HuH-7 (cell line): ENCODE results near the gene RGPD4.
"Not testable (repeated sequence)": the region's sequence is repeated elsewhere in the genome, so short reads cannot be mapped to it uniquely, and the experiment has no call there.

Experiments
- DNase-seq: peaks from one replicate; pipeline ENCODE4 v3.0.0; 2011; ENCODE audit warnings: low spot score

Gene RGPD4

DNA sequence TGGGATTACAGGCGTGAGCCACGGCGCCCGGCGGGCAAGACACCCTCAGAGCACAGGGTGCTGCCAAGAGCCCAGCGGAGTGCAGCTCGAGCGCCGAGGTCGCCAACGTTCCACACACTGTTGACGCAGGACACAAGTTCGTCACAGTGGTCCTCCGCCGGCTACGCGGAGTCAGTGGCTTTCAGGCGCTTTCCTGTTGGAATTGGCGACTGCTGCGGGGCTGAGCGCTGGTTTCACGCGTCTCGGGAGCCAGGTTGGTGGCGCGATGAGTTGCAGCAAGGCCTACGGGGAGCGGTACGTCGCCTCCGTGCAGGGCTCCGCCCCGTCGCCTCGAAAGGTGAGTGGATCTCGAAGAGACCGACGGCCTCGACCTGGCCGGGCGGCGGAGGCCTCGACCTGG, at the start of gene RGPD4:
TSS of gene RGPD4 (plus strand) at position 144 of the 400 bp plus-strand sequence. CDS start at position 266, 122 bp downstream.
- DNase-seq, result not testable (repeated sequence)

- DNase-seq, result no peak
Observed at GRCh38 chr2:107777974-107778373, 48.7 kb upstream of the RGPD4 start.

DNA sequence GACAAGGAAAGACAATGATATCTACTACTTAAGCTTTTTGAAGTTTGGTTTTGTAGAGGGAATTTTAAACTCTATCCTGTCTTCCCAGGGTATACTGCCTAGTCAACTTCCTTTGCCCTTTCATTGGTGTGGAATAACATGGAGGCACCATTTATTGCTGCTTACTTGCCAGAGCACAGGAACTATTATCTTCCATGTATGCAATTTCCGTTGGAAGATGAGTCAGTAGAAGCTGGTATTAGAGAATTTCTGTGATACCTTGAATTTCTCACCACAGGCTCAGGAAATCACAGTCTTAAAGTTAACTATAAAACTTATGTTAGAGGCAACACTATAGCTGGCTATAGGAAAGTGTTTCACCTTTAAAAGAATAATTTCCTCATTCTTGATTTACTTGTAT, 40.9 kb upstream of the RGPD4 start:
- no peak for DNase-seq

GRCh38 chr2:107790837-107791236, 35.9 kb upstream of the RGPD4 start:
- no peak for DNase-seq

DNA sequence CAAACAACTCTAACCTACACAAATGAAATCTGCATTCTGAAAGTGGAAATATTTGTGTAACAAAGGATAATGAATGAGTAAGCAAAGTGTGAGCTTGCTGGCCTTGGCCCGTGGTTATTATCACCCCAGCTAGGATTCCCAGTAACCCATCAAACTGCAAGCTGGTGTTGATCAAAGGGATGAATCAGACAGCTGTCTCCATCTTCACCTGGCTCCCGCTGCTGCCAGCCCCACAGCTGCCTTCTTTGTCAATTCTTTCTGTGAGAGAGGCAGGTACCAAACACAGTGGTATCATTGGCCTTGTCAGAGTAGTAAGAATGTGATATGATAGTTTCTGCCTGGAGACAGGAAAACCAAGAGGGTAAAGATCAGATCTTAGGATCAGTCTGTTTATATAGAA, 25.2 kb upstream of the RGPD4 start:
- DNase-seq, result no peak

GRCh38 chr2:107804608-107805498, 21.8 kb upstream of the RGPD4 start:
- no peak for DNase-seq

DNA sequence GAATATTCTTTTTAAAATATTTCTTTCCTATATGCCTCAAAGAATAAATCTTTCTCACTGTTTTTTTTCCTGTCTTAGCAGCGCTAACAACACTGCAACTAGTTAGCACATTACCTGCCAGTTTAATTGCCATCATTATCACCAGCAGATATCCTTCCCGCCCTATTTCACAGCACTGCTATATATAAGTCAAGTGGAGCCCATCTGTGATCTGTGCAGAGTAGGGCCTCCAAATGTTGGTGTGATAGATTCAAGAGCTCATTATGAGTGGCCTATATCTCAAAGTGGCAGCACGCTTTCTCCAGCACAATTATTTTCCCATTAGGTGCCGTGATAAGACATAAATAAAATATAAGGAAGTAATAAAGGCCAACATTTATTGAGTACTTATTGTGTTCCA, 19.8 kb upstream of the RGPD4 start:
- no peak for DNase-seq

DNA sequence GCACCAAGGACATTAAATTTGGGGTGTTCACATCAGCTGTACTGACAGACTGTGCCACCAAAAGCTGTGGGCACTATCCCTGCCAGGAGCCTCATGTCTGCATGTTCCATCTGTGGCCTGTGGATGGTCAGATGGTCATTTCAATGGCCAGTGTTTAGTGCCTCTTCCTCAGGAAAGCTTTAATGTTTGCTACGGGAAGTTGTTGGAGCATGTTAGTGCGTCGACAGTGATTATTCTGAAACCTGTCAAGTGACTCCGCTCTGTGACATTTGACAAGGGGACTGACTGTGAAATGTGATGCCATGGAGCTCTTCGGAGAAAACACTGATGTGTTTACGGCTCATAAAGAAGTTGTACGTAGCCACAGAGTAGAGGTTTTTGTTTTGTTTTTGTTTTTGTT, 18.7 kb upstream of the RGPD4 start:
- no peak for DNase-seq

DNA sequence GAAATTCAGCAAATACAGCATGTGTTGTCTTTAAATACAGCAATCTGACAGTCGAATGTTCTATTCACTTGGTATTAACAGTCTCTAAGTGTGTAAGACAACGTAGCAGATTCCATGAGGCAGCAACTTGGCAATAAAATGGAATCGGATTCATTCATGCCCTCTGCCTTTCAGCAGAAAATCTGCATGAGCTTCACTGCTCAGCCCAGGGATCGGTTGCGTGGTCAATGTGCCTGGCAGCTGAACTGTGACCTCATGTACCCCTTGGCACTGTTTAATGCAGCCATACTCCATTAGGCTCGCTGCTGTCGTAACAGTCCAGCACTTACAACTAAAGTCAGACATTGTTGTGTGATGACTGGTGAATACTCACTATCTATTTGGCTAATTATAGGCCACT, 17.7 kb upstream of the RGPD4 start:
- DNase-seq, result no peak

DNA sequence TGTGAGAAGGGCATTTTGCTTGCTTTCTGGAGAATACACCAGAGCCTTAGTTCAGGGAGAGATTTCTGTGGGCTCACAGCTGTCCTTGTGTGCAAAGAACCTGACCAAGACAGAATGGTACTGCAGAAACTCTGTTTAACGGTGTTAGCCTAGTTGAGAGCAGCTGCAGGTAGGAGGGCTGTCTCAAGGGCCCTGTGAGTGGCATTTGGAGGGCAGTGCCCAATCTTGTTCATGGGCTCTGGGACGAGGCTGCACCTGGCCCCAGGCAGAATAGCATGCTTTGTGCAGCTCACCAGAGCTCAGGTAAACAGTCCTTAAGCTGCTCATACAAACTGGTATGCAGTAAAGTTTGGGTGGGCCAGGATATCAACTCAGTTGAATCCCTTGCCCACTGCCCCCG, 16.9 kb upstream of the RGPD4 start:
- DNase-seq, result no peak

DNA sequence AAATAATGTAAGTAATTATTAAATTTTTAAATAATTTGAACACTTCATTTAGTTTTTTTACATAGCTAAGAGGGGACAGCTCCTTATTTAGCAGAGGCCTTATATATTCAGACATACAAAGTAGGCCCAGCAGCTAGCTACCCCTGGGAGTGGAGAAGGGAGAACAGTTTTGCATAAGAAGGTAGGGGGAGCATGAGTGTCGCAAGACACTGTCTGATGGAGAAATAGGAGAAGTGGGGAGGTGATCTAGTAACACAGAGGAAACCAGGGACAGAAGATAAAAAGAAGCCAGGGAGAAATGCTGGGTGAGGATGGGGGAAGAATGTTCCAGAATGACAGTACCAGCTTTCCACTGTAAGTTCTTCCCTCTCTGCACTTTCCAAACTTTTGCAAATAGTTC, 16.0 kb upstream of the RGPD4 start:
- DNase-seq, result no peak

GRCh38 chr2:107811411-107811810, 15.3 kb upstream of the RGPD4 start:
- no peak for DNase-seq

- DNase-seq, result no peak
Observed at GRCh38 chr2:107812006-107812405, 14.7 kb upstream of the RGPD4 start.

DNA sequence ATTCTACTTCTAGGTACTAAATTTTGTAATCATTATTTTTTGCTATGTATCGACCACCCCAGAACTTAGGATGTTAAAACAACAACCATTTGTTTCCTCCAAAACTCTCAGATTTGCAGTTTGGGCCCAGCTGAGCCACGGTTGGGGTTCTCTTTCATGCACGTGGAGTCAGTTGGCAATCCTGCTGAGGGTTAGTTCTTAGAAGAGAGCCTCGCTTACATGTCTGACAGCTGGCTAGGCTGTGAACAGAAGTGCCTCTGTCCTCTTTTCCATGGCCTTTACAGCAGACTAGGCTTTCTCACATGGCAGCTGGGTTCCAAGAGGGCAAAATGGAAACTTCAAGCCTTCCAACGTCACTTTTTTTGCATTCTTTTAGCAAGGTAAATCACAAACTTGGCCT, 9.3 kb upstream of the RGPD4 start:
- DNase-seq, result no peak

GRCh38 chr2:107822302-107822701, 4.4 kb upstream of the RGPD4 start:
- DNase-seq, result peak; percentile 78

DNA sequence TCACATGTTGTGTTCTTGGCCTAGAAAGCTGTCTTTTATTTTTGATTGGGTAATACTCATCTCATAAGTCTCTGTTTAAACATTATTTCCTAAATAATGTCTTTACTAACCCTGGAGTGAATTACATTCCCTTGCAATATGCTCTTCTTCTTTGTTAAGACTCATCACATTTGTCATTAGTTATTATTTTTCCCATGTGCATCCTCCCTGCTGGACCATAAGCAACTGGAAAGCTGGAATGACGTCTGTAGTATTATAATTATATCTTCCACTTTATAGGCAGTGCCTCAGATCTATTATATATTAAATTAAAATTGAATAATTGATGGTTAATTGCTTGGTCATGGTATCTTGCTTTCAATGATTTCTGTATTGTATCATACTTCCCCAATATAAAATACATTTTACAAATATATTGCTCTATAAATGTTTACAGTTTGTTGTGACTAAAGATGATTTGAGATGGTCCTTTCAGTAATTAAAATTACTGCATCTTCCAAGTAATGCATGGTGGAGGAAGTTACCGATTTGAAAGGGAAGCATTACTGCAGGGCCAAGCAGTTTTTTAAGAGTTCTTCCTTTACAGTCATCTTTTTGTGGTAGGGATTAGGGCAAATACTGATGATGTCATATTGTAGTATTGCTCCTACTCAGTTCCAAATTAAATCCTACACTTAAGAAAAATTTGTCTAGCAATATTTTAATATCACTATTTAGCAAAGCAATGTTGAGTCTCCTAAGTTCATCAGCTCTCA, 2.1 kb upstream of the RGPD4 start:
- DNase-seq, result no peak

GRCh38 chr2:107825206-107825563, 1.5 kb upstream of the RGPD4 start:
- no peak for DNase-seq

GRCh38 chr2:107829514-107829913, 2.8 kb downstream of the RGPD4 start:
- not testable (repeated sequence) for DNase-seq

DNA sequence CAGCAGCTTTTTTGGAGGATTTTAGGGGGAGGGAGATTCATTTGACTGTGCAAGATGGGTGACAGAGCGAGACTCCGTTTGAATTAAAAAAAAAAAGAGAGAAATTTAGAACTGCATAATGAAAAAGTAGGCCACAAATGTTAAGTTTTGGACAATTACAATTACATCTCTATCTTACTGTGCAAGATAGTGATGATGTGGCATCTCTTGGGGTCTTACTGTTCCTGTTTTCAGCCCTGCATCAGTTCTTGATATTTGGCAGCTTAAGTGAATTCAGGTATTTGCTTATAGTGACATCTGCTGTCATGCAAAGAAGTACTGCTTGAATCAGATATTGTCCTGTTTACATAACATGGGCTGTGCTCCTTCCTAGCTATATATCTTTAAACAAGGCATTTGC, 6.5 kb downstream of the RGPD4 start:
- not testable (repeated sequence) for DNase-seq

- DNase-seq, result not testable (repeated sequence)
Observed at GRCh38 chr2:107833618-107834017, 6.9 kb downstream of the RGPD4 start.

DNA sequence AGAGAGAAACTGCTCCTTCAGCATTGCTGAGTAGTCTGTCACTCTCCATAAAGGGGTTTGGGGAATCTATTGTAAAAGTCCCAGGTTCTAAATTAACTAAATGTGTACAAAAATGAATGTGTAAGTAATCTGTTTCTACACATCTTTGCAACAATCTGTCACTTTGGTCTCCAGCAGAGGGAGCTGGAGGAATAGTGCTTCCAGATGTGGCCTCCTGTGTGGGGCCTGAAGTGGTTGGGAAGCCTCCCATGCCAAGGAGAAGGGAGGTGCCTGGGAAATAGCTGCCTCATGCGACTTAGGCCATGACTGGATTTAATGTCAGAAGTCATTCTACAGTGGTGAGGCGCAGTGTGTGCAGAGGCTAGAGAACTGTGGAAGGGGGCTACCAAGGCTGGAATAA, 89.4 kb downstream of the RGPD4 start:
- not testable (repeated sequence) for DNase-seq

DNA sequence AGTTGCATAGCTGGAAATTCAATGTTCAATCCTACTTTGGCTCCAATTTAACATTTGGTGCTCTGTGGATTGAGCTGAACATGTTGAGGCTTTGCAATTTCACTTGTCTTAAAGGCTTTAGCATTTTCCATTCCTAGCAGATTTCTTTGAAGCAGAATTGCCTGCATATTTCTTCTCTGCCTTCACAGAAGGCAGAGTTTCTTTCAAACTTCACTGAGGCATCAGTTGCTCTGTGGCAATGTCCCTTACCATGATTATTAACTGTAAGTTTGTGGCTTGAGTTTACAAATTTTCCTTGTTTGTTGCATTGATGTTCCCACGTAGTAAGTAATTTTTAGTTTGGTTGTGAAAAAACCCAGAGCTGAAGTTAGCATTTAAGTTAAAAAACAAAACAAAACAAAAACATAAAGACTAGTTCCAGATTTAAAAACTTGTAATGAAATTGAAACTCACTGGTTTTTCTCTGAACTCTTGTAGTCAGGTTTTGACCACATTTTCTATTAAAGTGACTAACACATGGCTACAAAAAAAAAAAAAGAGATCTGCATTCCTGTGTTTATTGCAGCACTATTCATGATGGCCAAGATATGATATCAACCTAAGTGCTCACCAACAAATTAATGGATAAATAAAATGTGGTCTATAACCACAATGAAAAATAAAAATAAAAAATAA, 90.1 kb downstream of the RGPD4 start:
- not testable (repeated sequence) for DNase-seq

DNA sequence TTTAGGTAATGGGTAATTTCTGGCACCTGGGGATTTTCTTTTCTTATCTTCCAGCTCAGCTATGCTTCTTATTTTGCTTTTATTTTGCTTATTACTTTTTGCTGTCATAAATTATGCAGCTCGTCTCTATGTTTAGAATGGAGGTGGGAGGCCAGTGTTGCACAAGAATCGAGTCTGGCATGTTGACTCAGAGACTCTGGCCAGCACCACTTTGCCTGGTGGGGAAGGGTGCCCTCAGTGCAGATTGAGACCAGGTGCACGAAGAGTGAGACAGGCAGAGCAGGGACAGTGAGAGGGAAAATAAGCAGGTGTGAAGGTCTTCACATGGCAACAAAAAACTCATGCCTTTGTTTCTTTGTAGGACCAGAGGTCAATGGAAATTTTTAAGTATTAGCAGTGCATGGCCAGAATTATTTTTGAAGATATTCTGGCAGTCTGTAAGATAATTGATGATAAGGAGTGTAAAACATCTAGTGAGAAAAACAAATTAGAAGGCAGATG, 100.4 kb downstream of the RGPD4 start:
- DNase-seq, result no peak
